Activated T-cell treated with anti-CD3 and anti-CD28 coated beads, Interleukin-2, amount 50 U/mL, for 4 hours (primary cell): ENCODE measurements around the gene FSD1. TPM values are rescaled to one million over a fixed set of nuclear protein-coding genes. Genes with fewer than 3 reads are reported as not detected.

ENCODE experiments used
- total RNA-seq, 3 donors: library from RNA; stranded (reverse); gene quantifications; one replicate each; pipeline ENCODE4 v1.2.1, GENCODE V29; 2021

Gene FSD1
- total RNA-seq, 3 donors from 2014 or later = 5.9 to 10.4 (median 9.1) TPM

Other genes with a start within 250 kb of the FSD1 start
- gene ZBTB7A, start 237.7 kb upstream of the FSD1 start, total RNA-seq = 10 to 100 TPM; 46.6 to 49.6 (median 47.4) TPM
- gene MAP2K2, start 180.5 kb upstream of the FSD1 start, total RNA-seq = 100 to 1,000 TPM; 136 to 143 (median 139) TPM
- gene CREB3L3, start 151.0 kb upstream of the FSD1 start, total RNA-seq = under 1 TPM in 1 of 3 donors, not detected in 2; 0.08 TPM
- gene SIRT6, start 122.0 kb upstream of the FSD1 start, total RNA-seq = 10 to 100 TPM; 42.9 to 48.2 (median 43.9) TPM
- gene ANKRD24, start 121.9 kb upstream of the FSD1 start, total RNA-seq = under 1 TPM; 0.25 to 0.71 (median 0.26) TPM
- gene EBI3, start 75.1 kb upstream of the FSD1 start, total RNA-seq = 10 to 100 TPM in 1 of 3 donors, 1 to 10 TPM in 2; 6.3 to 26.2 (median 9.9) TPM
- gene YJU2, start 57.5 kb upstream of the FSD1 start, total RNA-seq = 10 to 100 TPM; 59.7 to 60.7 (median 59.9) TPM
- not detected for gene SHD, start 25.3 kb upstream of the FSD1 start, total RNA-seq
- gene TMIGD2, start 2.2 kb upstream of the FSD1 start, total RNA-seq = 1 to 10 TPM; 1.9 to 2.7 (median 2.1) TPM
- gene STAP2, start 34.2 kb downstream of the FSD1 start, total RNA-seq = 10 to 100 TPM; 11.1 to 13.2 (median 12.8) TPM
- gene MPND, start 39.0 kb downstream of the FSD1 start, total RNA-seq = 10 to 100 TPM; 16.0 to 18.6 (median 18.1) TPM
- 10 to 100 TPM; 50.8 to 52.6 (median 52.2) TPM for gene SH3GL1, start 95.9 kb downstream of the FSD1 start, total RNA-seq
- 10 to 100 TPM; 59.1 to 81.0 (median 64.3) TPM for gene CHAF1A, start 98.0 kb downstream of the FSD1 start, total RNA-seq
- gene UBXN6, start 153.2 kb downstream of the FSD1 start, total RNA-seq = 10 to 100 TPM; 57.2 to 73.1 (median 70.7) TPM
- gene HDGFL2, start 167.7 kb downstream of the FSD1 start, total RNA-seq = 10 to 100 TPM; 38.9 to 41.8 (median 40.7) TPM
- under 1 TPM in 1 of 3 donors, not detected in 2; 0.03 TPM for gene PLIN4, start 213.9 kb downstream of the FSD1 start, total RNA-seq
- under 1 TPM in 1 of 3 donors, not detected in 2; 0.10 TPM for gene PLIN5, start 230.6 kb downstream of the FSD1 start, total RNA-seq
- under 1 TPM; 0.08 to 0.24 (median 0.15) TPM for gene LRG1, start 235.4 kb downstream of the FSD1 start, total RNA-seq